Testis (tissue), 3 donors: ENCODE measurements around the gene FAIM2. TPM values are rescaled to one million over a fixed set of nuclear protein-coding genes. Genes with fewer than 3 reads are reported as not detected.
A peak's percentile ranks its signal among the peaks of the same experiment; 100 is the strongest.

Source experiments
- DNase-seq: peaks from one replicate; pipeline ENCODE4 v3.0.0-alpha.2; 2019
- H3K27ac ChIP-seq, 2 donors: fragments of 200-600 bp; sonication (generic); one replicate each; pipeline ENCODE4 v1.5.1; 2019
- H3K27me3 ChIP-seq: fragments of 200-600 bp; sonication (generic); one replicate; pipeline ENCODE4 v1.5.1; 2019
- H3K36me3 ChIP-seq: fragments of 200-600 bp; sonication (generic); one replicate; pipeline ENCODE4 v1.5.1; 2017; ENCODE audit warnings: low read depth; ENCODE audit errors: missing control alignments
- H3K4me1 ChIP-seq: fragments of 200-600 bp; sonication (generic); one replicate; pipeline ENCODE4 v1.5.1; 2019
- H3K4me3 ChIP-seq, 2 donors: fragments of 200-600 bp; sonication (generic); one replicate each; pipeline ENCODE4 v1.5.1; 2017 to 2019
- H3K9me3 ChIP-seq: fragments of 200-600 bp; sonication (generic); one replicate; pipeline ENCODE4 v1.5.1; 2017
- POLR2A ChIP-seq: fragments of 450-650 bp; IDR thresholded peaks from one replicate; pipeline ENCODE4 v1.6.1; 2017; ENCODE audit warnings: antibody characterized with exemption, mild to moderate bottlenecking, moderate library complexity
- WGBS, 2 donors: methylation state at CpG; one replicate each; pipeline ENCODE4 v1.1.5; 2018; 5-methylcytosine and 5-hydroxymethylcytosine counted together
- intact Hi-C: fragments of 100-400 bp; cut with DNase I; formaldehyde crosslinking; loops from one replicate; pipeline ENCODE4 v1.15.1; 2023; ENCODE audit warnings: low total_unique reads
- polyA plus RNA-seq: library from polyadenylated mRNA; stranded (reverse); fragments of 350-450 nt; fragmentation: Illumina TruSeq; extraction: RNeasy Lipid Tissue Mini Kit (QIAGEN cat#74804); gene quantifications from one replicate; pipeline ENCODE4 v1.2.3, GENCODE V29; 2014; ENCODE audit warnings: low read depth, low replicate concordance; ENCODE audit not compliant: insufficient read depth
- total RNA-seq, 2 donors: library from RNA; depleted of rRNA; stranded (reverse); fragments of >200 nt; gene quantifications; one replicate each; pipeline ENCODE4 v1.2.3, GENCODE V29; 2016
- TF ChIP-seq, protein P1 (sequence below), 3 experiments: fragments of 450-650 bp in 2 of 3; fragments of 200-600 bp in 1 of 3; sonication (generic) in 1 of 3; IDR thresholded peaks; one replicate each; pipeline ENCODE4 v1.5.1; 2016 to 2019; ENCODE audit warnings: antibody characterized with exemption in 3 of 3, mild to moderate bottlenecking in 2 of 3, moderate library complexity in 1 of 3

FAIM2 gene
- total and polyA plus RNA-seq, 3 donors from 2014 or later = 14.6 to 67.5 (median 15.3) TPM

GRCh38 chr12:49933796-49934195, 30.1 kb upstream of the FAIM2 start:
- TF ChIP-seq, protein P1, sequence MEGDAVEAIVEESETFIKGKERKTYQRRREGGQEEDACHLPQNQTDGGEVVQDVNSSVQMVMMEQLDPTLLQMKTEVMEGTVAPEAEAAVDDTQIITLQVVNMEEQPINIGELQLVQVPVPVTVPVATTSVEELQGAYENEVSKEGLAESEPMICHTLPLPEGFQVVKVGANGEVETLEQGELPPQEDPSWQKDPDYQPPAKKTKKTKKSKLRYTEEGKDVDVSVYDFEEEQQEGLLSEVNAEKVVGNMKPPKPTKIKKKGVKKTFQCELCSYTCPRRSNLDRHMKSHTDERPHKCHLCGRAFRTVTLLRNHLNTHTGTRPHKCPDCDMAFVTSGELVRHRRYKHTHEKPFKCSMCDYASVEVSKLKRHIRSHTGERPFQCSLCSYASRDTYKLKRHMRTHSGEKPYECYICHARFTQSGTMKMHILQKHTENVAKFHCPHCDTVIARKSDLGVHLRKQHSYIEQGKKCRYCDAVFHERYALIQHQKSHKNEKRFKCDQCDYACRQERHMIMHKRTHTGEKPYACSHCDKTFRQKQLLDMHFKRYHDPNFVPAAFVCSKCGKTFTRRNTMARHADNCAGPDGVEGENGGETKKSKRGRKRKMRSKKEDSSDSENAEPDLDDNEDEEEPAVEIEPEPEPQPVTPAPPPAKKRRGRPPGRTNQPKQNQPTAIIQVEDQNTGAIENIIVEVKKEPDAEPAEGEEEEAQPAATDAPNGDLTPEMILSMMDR (IDR thresholded peaks at IDR 0.05) = no peak
- no peak for TF ChIP-seq POLR2A
- Histone ChIP-seq H3K27me3 (no peaks in the 10 kb centered on the region), H3K27ac (no peak overlapping the region), H3K4me1 (peaks cover under 1% of the 10 kb centered on the region), H3K9me3 (no peaks in the 10 kb centered on the region), H3K36me3 (no peaks in the 10 kb centered on the region), H3K4me3 (no peak overlapping the region)
- DNase-seq = no peak
- intact Hi-C loops = no loop called here
- WGBS, 2 donors = 69 to 70% methylated on average over 5 of the region's 5 CpGs

DNA sequence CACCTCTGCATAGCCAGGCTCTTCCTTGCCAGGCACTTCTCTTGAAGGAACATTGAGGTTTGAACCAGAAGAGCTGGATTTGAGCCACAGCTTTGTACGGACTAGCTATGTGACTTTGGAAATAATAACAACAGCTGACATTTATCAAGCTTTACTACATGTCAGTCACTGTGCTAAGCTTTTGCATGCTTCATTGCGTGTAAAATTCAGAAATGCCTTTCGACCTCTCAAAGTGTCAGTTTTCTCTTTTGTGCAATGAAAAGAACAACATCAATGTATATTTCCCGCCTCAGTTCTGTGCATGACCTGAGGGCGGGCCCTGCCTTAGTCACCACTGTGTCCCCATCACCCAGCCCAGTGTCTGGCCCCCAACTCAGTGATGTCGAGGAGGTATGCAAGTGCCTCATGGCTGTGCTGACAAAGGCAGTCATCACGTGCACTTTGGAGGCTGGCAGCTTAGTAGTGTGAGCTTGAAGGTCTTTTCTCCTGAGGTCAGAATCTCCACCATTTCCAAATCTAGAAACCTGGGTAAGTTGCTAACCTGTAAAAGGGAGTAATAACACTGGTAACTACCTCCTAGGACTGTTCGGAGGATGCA, 28.9 kb upstream of the FAIM2 start:
- no peak for DNase-seq
- intact Hi-C loops = no loop called here

GRCh38 chr12:49932023-49932422, 28.3 kb upstream of the FAIM2 start:
- intact Hi-C loops = no loop called here
- Histone ChIP-seq H3K9me3 (no peaks in the 10 kb centered on the region), H3K4me3 (no peak overlapping the region), H3K36me3 (no peaks in the 10 kb centered on the region), H3K27ac (no peak overlapping the region), H3K27me3 (no peaks in the 10 kb centered on the region), H3K4me1 (no peaks in the 10 kb centered on the region)
- TF ChIP-seq POLR2A = no peak
- TF ChIP-seq, protein P1 (IDR thresholded peaks at IDR 0.05) = no peak
- 75 to 77% methylated on average over 7 of the region's 7 CpGs for WGBS, 2 donors
- no peak for DNase-seq

More for the DNA sequence above, 28.9 kb upstream of the FAIM2 start:
- no peak overlapping the region for H3K27ac ChIP-seq
- no peaks in the 10 kb centered on the region for H3K36me3 ChIP-seq
- no peaks in the 10 kb centered on the region for H3K4me1 ChIP-seq
- no peak overlapping the region for H3K4me3 ChIP-seq
- no peaks in the 10 kb centered on the region for H3K27me3 ChIP-seq
- WGBS, 2 donors = 90 to 93% methylated on average over 8 of the region's 8 CpGs
- TF ChIP-seq POLR2A = no peak
- TF ChIP-seq, protein P1 (IDR thresholded peaks at IDR 0.05) = no peak
- H3K9me3 ChIP-seq = no peaks in the 10 kb centered on the region

DNA sequence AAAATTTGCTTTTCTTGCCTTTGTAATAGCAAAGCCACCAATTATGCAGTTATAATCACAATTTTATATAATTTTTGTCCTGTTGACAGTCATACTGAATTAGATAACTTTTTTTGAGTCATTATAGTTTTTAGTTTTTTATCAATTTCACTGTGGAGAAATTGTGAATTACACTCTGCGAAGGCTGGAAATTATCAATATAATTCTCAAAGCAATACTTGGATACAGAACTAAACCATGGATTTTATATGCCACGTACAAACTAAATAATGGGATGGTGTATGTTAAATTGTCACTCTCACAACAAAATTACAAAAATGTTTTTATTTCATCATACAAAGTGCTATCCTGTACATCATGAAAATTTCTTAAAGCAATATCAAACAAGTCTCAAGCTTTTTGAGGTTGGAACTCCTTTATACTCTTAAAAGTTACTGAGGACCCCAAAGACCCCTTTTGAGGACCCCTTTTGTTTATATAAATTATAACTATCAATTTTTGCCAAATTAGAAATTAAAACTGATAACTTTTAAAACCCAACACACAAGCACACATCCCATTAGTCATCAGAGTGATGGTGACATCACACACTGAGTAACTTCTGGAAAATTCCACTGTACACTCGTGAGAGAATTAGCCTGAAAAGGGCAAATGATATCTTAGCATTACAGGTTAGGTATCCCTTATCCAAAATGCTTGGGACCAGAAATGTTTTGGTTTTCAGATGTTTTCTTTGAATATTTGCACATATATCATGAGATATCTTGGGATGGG, 27.0 kb upstream of the FAIM2 start:
- intact Hi-C loops = no loop called here
- TF ChIP-seq, protein P1 (IDR thresholded peaks at IDR 0.05) = peak in 1 of 3 experiments; percentile 25
- no peak for TF ChIP-seq POLR2A
- Histone ChIP-seq H3K4me1 (no peaks in the 10 kb centered on the region), H3K4me3 (no peak overlapping the region), H3K27me3 (no peaks in the 10 kb centered on the region), H3K36me3 (no peaks in the 10 kb centered on the region), H3K27ac (no peak overlapping the region), H3K9me3 (no peaks in the 10 kb centered on the region)
- 72 to 80% methylated on average over 3 of the region's 3 CpGs for WGBS, 2 donors
- DNase-seq = no peak
